ENCODE data around the gene IGFBPL1. TPM values are rescaled to one million over a fixed set of nuclear protein-coding genes. Genes with fewer than 3 reads are reported as not detected.
A peak's percentile ranks its signal among the peaks of the same experiment; 100 is the strongest.
"Not testable (repeated sequence)": the region's sequence is repeated elsewhere in the genome, so short reads cannot be mapped to it uniquely, and the experiment has no call there.

IGFBPL1 gene, protein sequence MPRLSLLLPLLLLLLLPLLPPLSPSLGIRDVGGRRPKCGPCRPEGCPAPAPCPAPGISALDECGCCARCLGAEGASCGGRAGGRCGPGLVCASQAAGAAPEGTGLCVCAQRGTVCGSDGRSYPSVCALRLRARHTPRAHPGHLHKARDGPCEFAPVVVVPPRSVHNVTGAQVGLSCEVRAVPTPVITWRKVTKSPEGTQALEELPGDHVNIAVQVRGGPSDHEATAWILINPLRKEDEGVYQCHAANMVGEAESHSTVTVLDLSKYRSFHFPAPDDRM
- 0.36 TPM in 1 of 2 replicates, not detected in the other for total RNA-seq

DNA sequence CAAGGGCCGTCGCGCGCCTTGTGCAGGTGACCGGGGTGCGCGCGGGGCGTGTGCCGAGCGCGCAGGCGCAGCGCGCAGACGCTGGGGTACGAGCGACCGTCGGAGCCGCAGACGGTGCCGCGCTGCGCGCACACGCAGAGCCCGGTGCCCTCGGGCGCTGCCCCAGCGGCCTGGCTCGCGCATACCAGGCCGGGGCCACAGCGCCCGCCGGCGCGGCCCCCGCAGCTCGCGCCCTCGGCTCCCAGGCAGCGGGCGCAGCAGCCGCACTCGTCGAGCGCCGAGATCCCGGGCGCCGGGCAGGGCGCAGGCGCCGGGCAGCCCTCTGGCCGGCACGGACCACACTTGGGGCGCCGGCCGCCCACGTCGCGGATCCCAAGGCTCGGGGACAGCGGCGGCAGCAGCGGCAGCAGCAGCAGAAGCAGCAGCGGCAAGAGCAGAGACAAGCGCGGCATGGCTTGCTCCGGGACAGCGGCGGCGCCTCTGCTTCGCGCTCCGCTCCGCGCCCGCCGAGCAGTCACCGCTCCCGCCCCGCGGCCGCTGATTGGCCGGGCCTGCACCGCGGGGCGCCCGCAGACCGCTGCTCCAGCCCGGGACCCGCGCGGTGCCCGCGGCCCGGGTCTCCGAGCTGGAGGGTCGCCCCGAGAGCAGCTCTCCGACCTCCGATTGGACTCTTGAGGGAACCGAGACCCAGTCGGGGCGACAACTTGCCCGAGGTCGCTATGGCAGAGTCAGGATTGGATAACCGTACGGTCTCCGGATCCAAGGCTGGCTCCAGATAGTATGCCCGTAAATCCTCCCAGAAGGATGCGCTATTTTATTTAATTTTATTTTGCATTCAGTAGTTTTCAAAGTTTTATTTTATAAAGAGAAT is at the start of gene IGFBPL1:
Gene IGFBPL1 (minus strand): TSS at position 482 of the 871 bp plus-strand sequence. CDS start 30 bp downstream, at position 452.
- H3K36me3 ChIP-seq (ENCODE audit: insufficient read depth, low read length) = no peaks in the 10 kb centered on the region
- no peak within 1 kb of the TSS for H3K27ac ChIP-seq (ENCODE audit: low read depth, low read length)
- H3K4me1 ChIP-seq (ENCODE audit: insufficient read depth, low read length) = no peaks in the 10 kb centered on the region
- no peak for TF ChIP-seq CTCF (IDR thresholded peaks at IDR 0.05; ENCODE audit: extremely low read depth, low read depth, low read length)
- no peaks in the 10 kb centered on the region for H3K79me2 ChIP-seq (ENCODE audit: insufficient read depth, low read length)
- no peaks in the 10 kb centered on the region for H3K9me3 ChIP-seq (ENCODE audit: low read depth, low read length)
- H2AFZ ChIP-seq (ENCODE audit: low read length) = no peak within 1 kb of the TSS
- H3K4me2 ChIP-seq (ENCODE audit: insufficient read depth, low read length) = peak within 1 kb of the TSS; percentile 53
- peak within 1 kb of the TSS; percentile 50 for H3K4me3 ChIP-seq (ENCODE audit: insufficient read depth, low read length)
- H3K27me3 ChIP-seq (ENCODE audit: insufficient read depth, low read length) = peaks cover 62% of the 10 kb centered on the region
- no peaks in the 10 kb centered on the region for H4K20me1 ChIP-seq (ENCODE audit: insufficient read depth, low read length)
- peak; percentile 92 for DNase-seq (ENCODE audit: insufficient read length, low spot score, missing footprints)

DNA sequence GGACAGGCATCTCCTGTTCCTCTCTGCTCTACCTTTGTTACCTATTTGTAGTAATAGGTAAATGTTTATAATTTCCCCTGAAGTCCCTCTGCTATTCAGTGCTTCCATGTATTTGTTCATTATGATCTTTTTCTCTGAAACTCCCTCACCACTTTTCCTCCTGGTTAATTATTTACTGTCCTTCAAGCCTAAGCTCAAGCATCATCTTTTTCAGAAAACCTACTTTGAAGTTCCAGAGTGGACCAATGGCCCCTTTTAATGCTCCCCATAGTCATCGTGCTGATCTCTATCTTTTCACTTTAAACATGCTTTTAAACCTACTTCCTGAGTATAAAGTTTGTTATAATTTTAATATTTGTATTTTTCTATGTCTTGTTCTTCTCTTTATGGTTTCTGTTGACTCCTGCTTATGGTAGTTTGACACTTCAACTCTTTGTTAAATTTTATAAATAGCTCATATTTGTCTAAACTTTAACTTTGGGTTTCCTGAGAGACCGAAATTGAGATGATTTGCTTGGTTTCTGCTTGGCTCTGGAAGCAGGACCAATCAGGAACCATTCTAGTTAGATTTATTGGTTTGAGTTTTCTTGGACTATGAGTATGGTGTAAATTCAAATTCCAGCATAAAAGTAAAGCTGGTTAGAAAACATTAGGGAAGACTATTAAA is 48.5 kb upstream of the IGFBPL1 start:
- not testable (repeated sequence) for H3K27ac ChIP-seq (ENCODE audit: low read depth, low read length); DNase-seq (ENCODE audit: insufficient read length, low spot score, missing footprints); H3K79me2 ChIP-seq (ENCODE audit: insufficient read depth, low read length); H2AFZ ChIP-seq (ENCODE audit: low read length); H3K36me3 ChIP-seq (ENCODE audit: insufficient read depth, low read length); H3K4me3 ChIP-seq (ENCODE audit: insufficient read depth, low read length); H3K9me3 ChIP-seq (ENCODE audit: low read depth, low read length); H4K20me1 ChIP-seq (ENCODE audit: insufficient read depth, low read length); H3K4me1 ChIP-seq (ENCODE audit: insufficient read depth, low read length); H3K4me2 ChIP-seq (ENCODE audit: insufficient read depth, low read length); H3K27me3 ChIP-seq (ENCODE audit: insufficient read depth, low read length)

DNA sequence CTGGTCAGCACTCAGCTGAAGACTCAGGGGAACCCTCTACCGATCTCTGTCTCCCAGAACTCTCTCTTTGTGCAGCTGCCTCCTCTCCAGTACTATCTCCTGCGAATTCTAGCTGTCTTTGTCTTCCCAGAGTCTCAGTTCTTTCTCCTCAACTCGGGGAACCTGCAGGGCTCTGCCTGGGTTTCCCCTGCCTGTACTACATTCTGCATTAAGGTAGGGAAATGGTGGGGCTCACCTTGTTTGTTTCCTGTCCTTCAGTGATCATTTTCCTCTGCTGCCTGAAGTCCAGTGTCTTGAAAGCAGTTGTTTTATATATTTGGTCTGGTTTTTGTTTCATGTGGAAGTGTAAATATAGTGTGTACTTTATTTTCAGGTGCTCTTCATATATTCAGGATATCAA is 43.1 kb upstream of the IGFBPL1 start:
- no peak for TF ChIP-seq CTCF (IDR thresholded peaks at IDR 0.05; ENCODE audit: extremely low read depth, low read depth, low read length)
- H3K27ac ChIP-seq (ENCODE audit: low read depth, low read length) = no peak overlapping the region
- H3K9me3 ChIP-seq (ENCODE audit: low read depth, low read length) = no peaks in the 10 kb centered on the region
- no peaks in the 10 kb centered on the region for H4K20me1 ChIP-seq (ENCODE audit: insufficient read depth, low read length)
- H3K27me3 ChIP-seq (ENCODE audit: insufficient read depth, low read length) = no peaks in the 10 kb centered on the region
- H2AFZ ChIP-seq (ENCODE audit: low read length) = no peak overlapping the region
- H3K4me1 ChIP-seq (ENCODE audit: insufficient read depth, low read length) = no peaks in the 10 kb centered on the region
- H3K4me2 ChIP-seq (ENCODE audit: insufficient read depth, low read length) = no peak overlapping the region
- no peaks in the 10 kb centered on the region for H3K36me3 ChIP-seq (ENCODE audit: insufficient read depth, low read length)
- no peaks in the 10 kb centered on the region for H3K79me2 ChIP-seq (ENCODE audit: insufficient read depth, low read length)
- H3K4me3 ChIP-seq (ENCODE audit: insufficient read depth, low read length) = no peak overlapping the region
- DNase-seq (ENCODE audit: insufficient read length, low spot score, missing footprints) = no peak

DNA sequence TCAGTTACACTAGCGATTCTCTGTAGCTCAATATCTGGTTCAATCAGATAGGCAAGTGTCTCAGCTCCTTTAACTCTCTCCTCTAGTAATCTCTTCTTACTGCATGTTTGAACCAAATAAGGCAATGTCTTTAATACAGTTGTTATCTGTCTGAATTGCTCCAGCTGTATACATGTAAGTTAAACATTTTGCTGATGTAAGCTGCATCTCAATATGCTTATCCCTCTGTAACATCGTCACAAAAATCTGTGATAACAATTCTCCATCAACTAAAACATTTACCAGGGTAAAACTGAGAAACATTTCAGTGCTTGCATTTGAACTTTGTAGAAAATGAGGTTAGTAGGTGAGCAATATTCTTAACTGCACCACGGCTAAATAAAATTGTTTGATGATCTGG is 29.6 kb upstream of the IGFBPL1 start:
- H3K9me3 ChIP-seq (ENCODE audit: low read depth, low read length) = no peaks in the 10 kb centered on the region
- no peaks in the 10 kb centered on the region for H3K36me3 ChIP-seq (ENCODE audit: insufficient read depth, low read length)
- H3K4me3 ChIP-seq (ENCODE audit: insufficient read depth, low read length) = no peak overlapping the region
- H3K4me1 ChIP-seq (ENCODE audit: insufficient read depth, low read length) = no peaks in the 10 kb centered on the region
- TF ChIP-seq CTCF (IDR thresholded peaks at IDR 0.05; ENCODE audit: extremely low read depth, low read depth, low read length) = no peak
- no peak overlapping the region for H3K27ac ChIP-seq (ENCODE audit: low read depth, low read length)
- H3K27me3 ChIP-seq (ENCODE audit: insufficient read depth, low read length) = no peaks in the 10 kb centered on the region
- no peaks in the 10 kb centered on the region for H3K79me2 ChIP-seq (ENCODE audit: insufficient read depth, low read length)
- no peak overlapping the region for H3K4me2 ChIP-seq (ENCODE audit: insufficient read depth, low read length)
- H4K20me1 ChIP-seq (ENCODE audit: insufficient read depth, low read length) = no peaks in the 10 kb centered on the region
- no peak for DNase-seq (ENCODE audit: insufficient read length, low spot score, missing footprints)
- no peak overlapping the region for H2AFZ ChIP-seq (ENCODE audit: low read length)

All from osteoblast (primary cell).